HepG2 (cell line): ENCODE results near the gene PRKD2. TPM values are rescaled to one million over a fixed set of nuclear protein-coding genes. Genes with fewer than 3 reads are reported as not detected.
A peak's percentile ranks its signal among the peaks of the same experiment; 100 is the strongest.

ENCODE experiments used
- DNMT1 ChIP-seq: sonication (generic); formaldehyde crosslinking; IDR thresholded peaks from 2 replicates; pipeline ENCODE4 v1.5.1; 2020; ENCODE audit warnings: mild to moderate bottlenecking, missing genetic modification reagents
- KDM2A ChIP-seq: sonication (generic); formaldehyde crosslinking; IDR thresholded peaks from 2 replicates; pipeline ENCODE4 v1.4.0; 2020; ENCODE audit warnings: low read depth, missing genetic modification reagents, borderline replicate concordance
- MXI1 ChIP-seq: IDR thresholded peaks from 3 replicates; pipeline ENCODE4 v1.6.1; 2012; ENCODE audit warnings: low read depth, low read length, inconsistent platforms, borderline replicate concordance
- POLR2G ChIP-seq: fragments of 200-400 bp; formaldehyde crosslinking; IDR thresholded peaks from 2 replicates; pipeline ENCODE4 v1.6.1; 2018; ENCODE audit warnings: mild to moderate bottlenecking, low read depth, low read length, moderate library complexity
- SATB2 ChIP-seq: sonication (generic); formaldehyde crosslinking; IDR thresholded peaks from 2 replicates; pipeline ENCODE4 v1.5.0; 2020; ENCODE audit warnings: missing genetic modification reagents
- SOX13 ChIP-seq, 3 experiments: fragments of 450-650 bp in 1 of 3; sonication (generic) in 1 of 3; formaldehyde crosslinking in 1 of 3; IDR thresholded peaks in 2 of 3; conservative IDR thresholded peaks in 1 of 3; 2 replicates each; pipeline versions ENCODE4 v1.5.0 to v1.6.1; 2016 to 2020; ENCODE audit warnings: antibody characterized with exemption in 1 of 3, mild to moderate bottlenecking in 1 of 3, missing compliant biosample characterization in 1 of 3, missing genetic modification reagents in 1 of 3, moderate library complexity in 1 of 3
- STAT5B ChIP-seq: sonication (generic); formaldehyde crosslinking; IDR thresholded peaks from 2 replicates; pipeline ENCODE4 v1.4.0; 2020; ENCODE audit warnings: missing genetic modification reagents
- ZNF468 ChIP-seq: sonication (generic); formaldehyde crosslinking; IDR thresholded peaks from 2 replicates; pipeline ENCODE4 v1.8.0; 2022; ENCODE audit warnings: mild to moderate bottlenecking, moderate library complexity, missing genetic modification reagents
- ZNF549 ChIP-seq: sonication (generic); formaldehyde crosslinking; IDR thresholded peaks from 2 replicates; pipeline ENCODE4 v1.5.0; 2020; ENCODE audit warnings: missing genetic modification reagents
- ZNF563 ChIP-seq: sonication (generic); formaldehyde crosslinking; IDR thresholded peaks from 2 replicates; pipeline ENCODE4 v1.8.0; 2022; ENCODE audit warnings: mild to moderate bottlenecking, moderate library complexity, missing genetic modification reagents
- ZSCAN20 ChIP-seq: sonication (generic); formaldehyde crosslinking; IDR thresholded peaks from 2 replicates; pipeline ENCODE4 v1.4.0; 2020; ENCODE audit warnings: missing genetic modification reagents, mild to moderate bottlenecking, borderline replicate concordance
- ZSCAN9 ChIP-seq: IDR thresholded peaks from 2 replicates; pipeline ENCODE4 v1.6.1; 2016; ENCODE audit warnings: borderline replicate concordance
- polyA plus RNA-seq, 8 experiments: library from polyadenylated mRNA; depleted of rRNA in 3 of 8; stranded (reverse) in 7 of 8; unstranded in 1 of 8; fragments of >200 nt; fragmentation: Illumina TruSeq in 4 of 8; extraction: Trizol in 4 of 8; gene quantifications; 2 replicates each; pipeline versions ENCODE4 v1.2.1 to v1.2.3, GENCODE V29; 2011 to 2016; ENCODE audit warnings: low read depth in 4 of 8, missing spikeins in 1 of 8, mixed read lengths in 1 of 8; ENCODE audit not compliant: insufficient read depth in 1 of 8
- total RNA-seq, 5 experiments: library from RNA; depleted of rRNA; stranded (reverse); fragments of >200 nt; fragmentation: Illumina TruSeq; extraction: Trizol; gene quantifications; 2 replicates each; pipeline ENCODE4 v1.2.3, GENCODE V29; 2016; ENCODE audit warnings: low read depth in 1 of 5
- TF ChIP-seq, protein P1 (sequence below): fragments of 450-650 bp; IDR thresholded peaks from 2 replicates; pipeline ENCODE4 v1.6.1; 2017; ENCODE audit warnings: mild to moderate bottlenecking
- TF ChIP-seq, protein P2 (sequence below): IDR thresholded peaks from 2 replicates; pipeline ENCODE4 v1.6.1; 2016; ENCODE audit warnings: missing compliant biosample characterization, missing genetic modification reagents, borderline replicate concordance
- TF ChIP-seq, protein P3 (sequence below), 2 experiments: fragments of 450-650 bp in 1 of 2; sonication (generic) in 1 of 2; formaldehyde crosslinking; IDR thresholded peaks; 2 replicates each; pipeline versions ENCODE4 v1.5.0 to v1.8.0; 2020 to 2022; ENCODE audit warnings: mild to moderate bottlenecking in 1 of 2, missing genetic modification reagents in 1 of 2
- TF ChIP-seq, protein P4 (sequence below): sonication (generic); formaldehyde crosslinking; IDR thresholded peaks from 2 replicates; pipeline ENCODE4 v1.9.0; 2021; ENCODE audit warnings: missing genetic modification reagents, borderline replicate concordance
- TF ChIP-seq, protein P5 (sequence below): IDR thresholded peaks from 2 replicates; pipeline ENCODE4 v1.6.1; 2016; ENCODE audit warnings: missing compliant biosample characterization, missing genetic modification reagents, borderline replicate concordance
- TF ChIP-seq, protein P6 (sequence below): sonication (generic); formaldehyde crosslinking; IDR thresholded peaks from 2 replicates; pipeline ENCODE4 v1.8.0; 2022; ENCODE audit warnings: low read depth, missing genetic modification reagents

Gene PRKD2
- total and polyA plus RNA-seq, 2 of the 13 experiments (the other 11 are each of a cell fraction or from before 2014, with no cell fraction given): 6.7 to 7.3 TPM

DNA sequence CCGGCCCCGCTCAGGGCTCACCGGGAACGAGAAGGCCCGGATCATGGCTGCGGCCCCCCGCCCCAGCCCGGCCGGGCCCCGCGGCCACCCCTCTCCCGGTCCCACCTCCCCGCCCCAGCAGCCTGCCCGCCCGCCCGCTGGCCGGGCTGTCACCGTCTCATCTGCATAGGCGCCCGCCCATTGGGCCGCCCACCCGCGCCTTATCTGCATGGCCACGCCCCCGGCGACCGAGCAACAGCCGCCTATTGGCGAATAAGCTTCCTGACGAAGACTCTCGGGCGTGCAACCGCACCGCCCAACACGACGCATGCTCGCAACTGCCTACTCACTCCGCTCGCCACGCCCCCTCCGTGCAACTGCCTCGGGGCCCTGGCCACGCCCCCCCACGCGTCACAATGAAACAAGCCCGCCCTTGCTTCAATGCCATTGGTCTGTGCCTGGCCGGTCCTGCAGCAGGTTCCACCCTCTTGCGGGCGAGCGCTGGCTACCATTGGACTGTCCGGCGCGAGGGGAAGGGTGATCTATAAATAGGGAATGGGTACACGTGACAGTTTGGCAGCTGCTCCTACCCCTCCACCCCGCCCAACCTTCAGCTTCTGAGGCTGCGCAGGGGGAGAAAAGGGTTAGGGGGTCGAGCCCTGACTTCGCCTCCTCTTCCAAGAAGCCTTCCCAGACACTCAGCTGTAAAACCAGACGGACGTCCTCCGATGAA lies 55.7 kb downstream of the PRKD2 start, which contains the start of gene DACT3 (continued):
- TF ChIP-seq ZNF549 (CRISPR knock-in tag) (no peak), MXI1 (peak; percentile 87; the same call in 1 of the 3 replicates), ZNF563 (CRISPR knock-in tag) (no peak), SATB2 (CRISPR knock-in tag) (no peak), ZSCAN20 (CRISPR knock-in tag) (no peak), POLR2G (no peak), DNMT1 (no peak), ZSCAN9 (CRISPR knock-in tag) (no peak), STAT5B (no peak), KDM2A (CRISPR knock-in tag) (no peak), SOX13 (IDR thresholded peaks at IDR 0.05) (no peak), SOX13 (CRISPR knock-in tag; conservative IDR thresholded peaks at IDR 0.05 in 1 of 2, IDR thresholded peaks at IDR 0.05 in 1 of 2) (0 out of 4 replicates have a peak, but pooled peaks of 1 of the 2 experiments have one; percentile 7), ZNF468 (CRISPR knock-in tag) (no peak)
- TF ChIP-seq, protein P1, sequence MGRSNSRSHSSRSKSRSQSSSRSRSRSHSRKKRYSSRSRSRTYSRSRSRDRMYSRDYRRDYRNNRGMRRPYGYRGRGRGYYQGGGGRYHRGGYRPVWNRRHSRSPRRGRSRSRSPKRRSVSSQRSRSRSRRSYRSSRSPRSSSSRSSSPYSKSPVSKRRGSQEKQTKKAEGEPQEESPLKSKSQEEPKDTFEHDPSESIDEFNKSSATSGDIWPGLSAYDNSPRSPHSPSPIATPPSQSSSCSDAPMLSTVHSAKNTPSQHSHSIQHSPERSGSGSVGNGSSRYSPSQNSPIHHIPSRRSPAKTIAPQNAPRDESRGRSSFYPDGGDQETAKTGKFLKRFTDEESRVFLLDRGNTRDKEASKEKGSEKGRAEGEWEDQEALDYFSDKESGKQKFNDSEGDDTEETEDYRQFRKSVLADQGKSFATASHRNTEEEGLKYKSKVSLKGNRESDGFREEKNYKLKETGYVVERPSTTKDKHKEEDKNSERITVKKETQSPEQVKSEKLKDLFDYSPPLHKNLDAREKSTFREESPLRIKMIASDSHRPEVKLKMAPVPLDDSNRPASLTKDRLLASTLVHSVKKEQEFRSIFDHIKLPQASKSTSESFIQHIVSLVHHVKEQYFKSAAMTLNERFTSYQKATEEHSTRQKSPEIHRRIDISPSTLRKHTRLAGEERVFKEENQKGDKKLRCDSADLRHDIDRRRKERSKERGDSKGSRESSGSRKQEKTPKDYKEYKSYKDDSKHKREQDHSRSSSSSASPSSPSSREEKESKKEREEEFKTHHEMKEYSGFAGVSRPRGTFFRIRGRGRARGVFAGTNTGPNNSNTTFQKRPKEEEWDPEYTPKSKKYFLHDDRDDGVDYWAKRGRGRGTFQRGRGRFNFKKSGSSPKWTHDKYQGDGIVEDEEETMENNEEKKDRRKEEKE: no peak
- TF ChIP-seq, protein P2, sequence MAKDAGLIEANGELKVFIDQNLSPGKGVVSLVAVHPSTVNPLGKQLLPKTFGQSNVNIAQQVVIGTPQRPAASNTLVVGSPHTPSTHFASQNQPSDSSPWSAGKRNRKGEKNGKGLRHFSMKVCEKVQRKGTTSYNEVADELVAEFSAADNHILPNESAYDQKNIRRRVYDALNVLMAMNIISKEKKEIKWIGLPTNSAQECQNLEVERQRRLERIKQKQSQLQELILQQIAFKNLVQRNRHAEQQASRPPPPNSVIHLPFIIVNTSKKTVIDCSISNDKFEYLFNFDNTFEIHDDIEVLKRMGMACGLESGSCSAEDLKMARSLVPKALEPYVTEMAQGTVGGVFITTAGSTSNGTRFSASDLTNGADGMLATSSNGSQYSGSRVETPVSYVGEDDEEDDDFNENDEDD: no peak
- TF ChIP-seq, protein P3, sequence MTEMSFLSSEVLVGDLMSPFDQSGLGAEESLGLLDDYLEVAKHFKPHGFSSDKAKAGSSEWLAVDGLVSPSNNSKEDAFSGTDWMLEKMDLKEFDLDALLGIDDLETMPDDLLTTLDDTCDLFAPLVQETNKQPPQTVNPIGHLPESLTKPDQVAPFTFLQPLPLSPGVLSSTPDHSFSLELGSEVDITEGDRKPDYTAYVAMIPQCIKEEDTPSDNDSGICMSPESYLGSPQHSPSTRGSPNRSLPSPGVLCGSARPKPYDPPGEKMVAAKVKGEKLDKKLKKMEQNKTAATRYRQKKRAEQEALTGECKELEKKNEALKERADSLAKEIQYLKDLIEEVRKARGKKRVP (CRISPR knock-in tag; IDR thresholded peaks at IDR 0.05): no peak
- TF ChIP-seq, protein P4, sequence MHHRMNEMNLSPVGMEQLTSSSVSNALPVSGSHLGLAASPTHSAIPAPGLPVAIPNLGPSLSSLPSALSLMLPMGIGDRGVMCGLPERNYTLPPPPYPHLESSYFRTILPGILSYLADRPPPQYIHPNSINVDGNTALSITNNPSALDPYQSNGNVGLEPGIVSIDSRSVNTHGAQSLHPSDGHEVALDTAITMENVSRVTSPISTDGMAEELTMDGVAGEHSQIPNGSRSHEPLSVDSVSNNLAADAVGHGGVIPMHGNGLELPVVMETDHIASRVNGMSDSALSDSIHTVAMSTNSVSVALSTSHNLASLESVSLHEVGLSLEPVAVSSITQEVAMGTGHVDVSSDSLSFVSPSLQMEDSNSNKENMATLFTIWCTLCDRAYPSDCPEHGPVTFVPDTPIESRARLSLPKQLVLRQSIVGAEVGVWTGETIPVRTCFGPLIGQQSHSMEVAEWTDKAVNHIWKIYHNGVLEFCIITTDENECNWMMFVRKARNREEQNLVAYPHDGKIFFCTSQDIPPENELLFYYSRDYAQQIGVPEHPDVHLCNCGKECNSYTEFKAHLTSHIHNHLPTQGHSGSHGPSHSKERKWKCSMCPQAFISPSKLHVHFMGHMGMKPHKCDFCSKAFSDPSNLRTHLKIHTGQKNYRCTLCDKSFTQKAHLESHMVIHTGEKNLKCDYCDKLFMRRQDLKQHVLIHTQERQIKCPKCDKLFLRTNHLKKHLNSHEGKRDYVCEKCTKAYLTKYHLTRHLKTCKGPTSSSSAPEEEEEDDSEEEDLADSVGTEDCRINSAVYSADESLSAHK: no peak
- TF ChIP-seq, protein P5, sequence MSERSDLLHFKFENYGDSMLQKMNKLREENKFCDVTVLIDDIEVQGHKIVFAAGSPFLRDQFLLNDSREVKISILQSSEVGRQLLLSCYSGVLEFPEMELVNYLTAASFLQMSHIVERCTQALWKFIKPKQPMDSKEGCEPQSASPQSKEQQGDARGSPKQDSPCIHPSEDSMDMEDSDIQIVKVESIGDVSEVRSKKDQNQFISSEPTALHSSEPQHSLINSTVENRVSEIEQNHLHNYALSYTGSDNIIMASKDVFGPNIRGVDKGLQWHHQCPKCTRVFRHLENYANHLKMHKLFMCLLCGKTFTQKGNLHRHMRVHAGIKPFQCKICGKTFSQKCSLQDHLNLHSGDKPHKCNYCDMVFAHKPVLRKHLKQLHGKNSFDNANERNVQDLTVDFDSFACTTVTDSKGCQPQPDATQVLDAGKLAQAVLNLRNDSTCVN (CRISPR knock-in tag): no peak
- TF ChIP-seq, protein P6, sequence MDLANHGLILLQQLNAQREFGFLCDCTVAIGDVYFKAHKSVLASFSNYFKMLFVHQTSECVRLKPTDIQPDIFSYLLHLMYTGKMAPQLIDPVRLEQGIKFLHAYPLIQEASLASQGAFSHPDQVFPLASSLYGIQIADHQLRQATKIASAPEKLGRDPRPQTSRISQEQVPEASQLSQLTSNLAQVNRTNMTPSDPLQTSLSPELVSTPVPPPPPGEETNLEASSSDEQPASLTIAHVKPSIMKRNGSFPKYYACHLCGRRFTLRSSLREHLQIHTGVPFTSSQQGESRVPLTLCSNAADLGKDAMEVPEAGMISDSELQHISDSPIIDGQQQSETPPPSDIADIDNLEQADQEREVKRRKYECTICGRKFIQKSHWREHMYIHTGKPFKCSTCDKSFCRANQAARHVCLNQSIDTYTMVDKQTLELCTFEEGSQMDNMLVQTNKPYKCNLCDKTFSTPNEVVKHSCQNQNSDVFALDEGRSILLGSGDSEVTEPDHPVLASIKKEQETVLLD (CRISPR knock-in tag): no peak
